ENCODE data around the gene CLMP.

The CLMP gene

DNA sequence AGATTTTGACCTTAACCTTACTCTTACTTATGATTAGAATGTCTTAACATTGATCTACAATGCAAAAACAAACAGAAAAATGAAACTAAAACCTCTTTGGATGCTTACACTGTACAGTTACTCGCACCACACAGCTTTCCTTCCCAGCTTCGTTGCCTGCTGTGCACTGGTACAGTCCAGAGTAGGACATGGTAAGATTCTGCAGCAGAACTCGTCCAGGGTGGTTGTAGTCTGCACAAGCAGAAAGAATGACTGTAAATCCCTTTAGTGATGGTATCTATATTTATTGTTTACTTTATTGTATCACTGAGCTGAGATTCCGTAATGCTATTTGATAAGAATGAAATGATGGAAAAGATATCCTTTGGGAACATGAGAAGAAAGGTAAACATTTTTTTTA lies 112.1 kb downstream of the CLMP start:
- no peak for ATAC-seq
- peaks cover 3% of the 10 kb centered on the region for H3K9me3 Mint-ChIP-seq
- no peaks in the 10 kb centered on the region for H3K36me3 Mint-ChIP-seq
- no peaks in the 10 kb centered on the region for H3K4me1 Mint-ChIP-seq
- H3K4me3 Mint-ChIP-seq: no peak overlapping the region
- no peak overlapping the region for H3K27ac Mint-ChIP-seq
- no peaks in the 10 kb centered on the region for H3K27me3 Mint-ChIP-seq

- H3K27ac Mint-ChIP-seq: no peak overlapping the region
- H3K4me1 Mint-ChIP-seq: no peaks in the 10 kb centered on the region
- ATAC-seq: no peak
- no peaks in the 10 kb centered on the region for H3K36me3 Mint-ChIP-seq
- H3K27me3 Mint-ChIP-seq: no peaks in the 10 kb centered on the region
- no peak overlapping the region for H3K4me3 Mint-ChIP-seq
- H3K9me3 Mint-ChIP-seq: peaks cover 3% of the 10 kb centered on the region
Measured at GRCh38 chr11:123080015-123080414, 115.0 kb downstream of the CLMP start.

- Mint-ChIP-seq H3K27me3 (no peaks in the 10 kb centered on the region), H3K27ac (no peak overlapping the region), H3K9me3 (no peaks in the 10 kb centered on the region), H3K36me3 (no peaks in the 10 kb centered on the region), H3K4me3 (no peak overlapping the region), H3K4me1 (peaks cover 13% of the 10 kb centered on the region)
- no peak for ATAC-seq
Measured at GRCh38 chr11:123076484-123076883, 118.6 kb downstream of the CLMP start.

GRCh38 chr11:123073343-123074057 lies 121.5 kb downstream of the CLMP start:
- no peaks in the 10 kb centered on the region for H3K27me3 Mint-ChIP-seq
- no peaks in the 10 kb centered on the region for H3K9me3 Mint-ChIP-seq
- H3K4me1 Mint-ChIP-seq: peaks cover 39% of the 10 kb centered on the region
- H3K27ac Mint-ChIP-seq: peak overlapping the region; percentile 88
- ATAC-seq: no peak
- H3K4me3 Mint-ChIP-seq: no peak overlapping the region
- no peaks in the 10 kb centered on the region for H3K36me3 Mint-ChIP-seq

- H3K27me3 Mint-ChIP-seq: no peaks in the 10 kb centered on the region
- H3K9me3 Mint-ChIP-seq: no peaks in the 10 kb centered on the region
- H3K27ac Mint-ChIP-seq: peak overlapping the region; percentile 88
- no peak for ATAC-seq
- no peak overlapping the region for H3K4me3 Mint-ChIP-seq
- H3K4me1 Mint-ChIP-seq: peaks cover 42% of the 10 kb centered on the region
- no peaks in the 10 kb centered on the region for H3K36me3 Mint-ChIP-seq
Measured at GRCh38 chr11:123072762-123073161, 122.3 kb downstream of the CLMP start.

- H3K27ac Mint-ChIP-seq: peak overlapping the region; percentile 88
- no peak overlapping the region for H3K4me3 Mint-ChIP-seq
- H3K36me3 Mint-ChIP-seq: no peaks in the 10 kb centered on the region
- no peaks in the 10 kb centered on the region for H3K27me3 Mint-ChIP-seq
- no peak for ATAC-seq
- H3K9me3 Mint-ChIP-seq: no peaks in the 10 kb centered on the region
- peaks cover 42% of the 10 kb centered on the region for H3K4me1 Mint-ChIP-seq
Measured at GRCh38 chr11:123072332-123072761, 122.7 kb downstream of the CLMP start.

- peak overlapping the region; percentile 88 for H3K27ac Mint-ChIP-seq
- peak overlapping the region; percentile 62 for H3K4me3 Mint-ChIP-seq
- peak; percentile 77 for ATAC-seq
- H3K36me3 Mint-ChIP-seq: no peaks in the 10 kb centered on the region
- H3K27me3 Mint-ChIP-seq: no peaks in the 10 kb centered on the region
- H3K9me3 Mint-ChIP-seq: no peaks in the 10 kb centered on the region
- H3K4me1 Mint-ChIP-seq: peaks cover 52% of the 10 kb centered on the region
Measured at GRCh38 chr11:123069908-123070821, 124.9 kb downstream of the CLMP start.

- Mint-ChIP-seq H3K27me3 (no peaks in the 10 kb centered on the region), H3K9me3 (no peaks in the 10 kb centered on the region), H3K36me3 (peaks cover 14% of the 10 kb centered on the region), H3K27ac (peak overlapping the region; percentile 100), H3K4me3 (no peak overlapping the region), H3K4me1 (peaks cover 57% of the 10 kb centered on the region)
- ATAC-seq: no peak
Measured at GRCh38 chr11:123065621-123066020, 129.4 kb downstream of the CLMP start.

GRCh38 chr11:123063826-123064657 lies 131.0 kb downstream of the CLMP start:
- Mint-ChIP-seq H3K4me1 (peaks cover 60% of the 10 kb centered on the region), H3K27me3 (no peaks in the 10 kb centered on the region), H3K4me3 (peak overlapping the region; percentile 93), H3K36me3 (peaks cover 30% of the 10 kb centered on the region), H3K9me3 (no peaks in the 10 kb centered on the region), H3K27ac (peak overlapping the region; percentile 100)
- ATAC-seq: no peak

DNA sequence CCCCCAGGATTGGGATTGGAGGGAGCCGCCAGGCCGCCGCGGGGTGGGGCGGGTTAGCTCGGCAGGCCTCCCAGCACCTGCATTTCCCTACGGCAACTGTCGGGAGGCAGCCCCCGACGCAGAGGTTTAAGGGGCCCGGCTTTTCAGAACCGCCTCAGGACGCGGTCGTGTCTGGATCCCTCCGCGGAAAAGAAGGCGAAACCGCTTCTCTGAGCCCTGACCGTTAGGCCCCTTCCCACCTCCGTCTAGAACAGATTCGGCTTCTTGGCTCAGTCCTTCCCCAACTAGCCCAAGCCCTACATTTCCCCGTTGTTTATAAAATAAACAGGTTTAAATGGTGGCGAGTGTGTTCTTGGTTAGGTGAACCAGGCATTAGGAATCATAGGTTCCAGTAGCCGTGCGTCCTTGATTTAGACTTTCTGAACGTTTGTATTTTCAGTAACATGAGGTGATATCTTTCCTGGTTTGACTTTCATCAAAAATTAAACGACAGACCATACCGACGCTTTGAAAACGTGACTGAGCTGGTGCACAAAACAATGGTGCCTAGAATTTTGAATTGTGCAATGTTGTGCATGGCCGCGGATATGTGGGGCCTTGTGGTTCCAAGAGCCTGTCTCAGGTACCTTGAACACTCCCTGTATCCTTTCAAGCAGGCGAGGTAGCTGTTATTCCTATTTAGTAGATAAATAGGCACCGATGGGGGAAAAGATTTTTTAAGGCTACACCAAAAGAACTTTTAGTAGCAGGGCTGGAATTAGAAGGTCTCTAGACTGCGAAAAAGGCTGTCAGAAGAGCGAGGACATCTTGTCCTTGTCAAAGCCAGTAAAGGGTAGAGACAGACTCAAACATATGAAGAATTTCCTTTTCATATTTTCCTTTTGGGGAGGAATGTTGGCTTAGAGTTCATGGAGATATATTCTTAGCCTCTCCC lies 131.9 kb downstream of the CLMP start:
- ATAC-seq: peak; percentile 25

GRCh38 chr11:123062158-123062891 lies 132.7 kb downstream of the CLMP start:
- Mint-ChIP-seq H3K4me1 (peaks cover 69% of the 10 kb centered on the region), H3K9me3 (no peaks in the 10 kb centered on the region), H3K4me3 (peak overlapping the region; percentile 93), H3K27me3 (no peaks in the 10 kb centered on the region), H3K36me3 (peaks cover 47% of the 10 kb centered on the region), H3K27ac (peak overlapping the region; percentile 100)
- peak; percentile 96 for ATAC-seq

More for the DNA sequence above, 131.9 kb downstream of the CLMP start:
- peak overlapping the region; percentile 93 for H3K4me3 Mint-ChIP-seq
- H3K36me3 Mint-ChIP-seq: peaks cover 39% of the 10 kb centered on the region
- peak overlapping the region; percentile 100 for H3K27ac Mint-ChIP-seq
- H3K9me3 Mint-ChIP-seq: no peaks in the 10 kb centered on the region
- peaks cover 60% of the 10 kb centered on the region for H3K4me1 Mint-ChIP-seq
- H3K27me3 Mint-ChIP-seq: no peaks in the 10 kb centered on the region

DNA sequence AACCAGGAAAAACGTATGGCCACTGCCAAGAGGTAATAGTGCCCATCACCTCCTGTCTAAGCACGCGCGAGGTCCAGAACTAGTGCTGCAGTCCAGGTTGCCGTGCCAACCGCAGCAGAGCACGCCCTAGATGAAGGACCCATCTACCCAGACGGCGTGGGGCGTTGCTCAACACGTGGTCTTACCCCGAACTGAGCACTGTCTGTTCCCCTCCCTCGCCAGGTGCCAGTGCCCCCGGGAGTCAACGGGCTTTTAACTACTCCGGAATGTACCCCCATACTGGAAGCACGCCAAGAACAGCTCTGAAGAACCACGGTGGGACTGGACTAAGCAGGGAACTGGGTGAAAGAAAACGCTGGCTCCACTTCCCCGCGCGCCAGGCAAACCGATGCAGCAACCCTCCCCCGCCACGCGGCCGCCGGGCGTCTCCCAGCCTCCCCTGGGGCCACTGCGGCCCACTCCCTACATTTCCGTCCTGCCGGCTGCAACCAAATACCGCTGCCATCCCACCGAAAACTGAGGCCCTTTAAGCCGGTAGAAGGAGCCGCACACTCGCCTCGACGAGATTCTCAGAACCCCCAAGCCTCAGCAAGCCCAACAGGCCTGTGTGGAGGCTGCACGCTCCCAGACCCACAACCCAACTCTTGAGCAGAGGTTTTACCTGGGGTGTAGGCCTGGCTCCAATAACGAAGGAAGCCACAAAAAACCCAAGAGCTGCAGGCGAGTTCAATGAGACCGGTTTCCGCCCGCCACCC lies 133.5 kb downstream of the CLMP start, which contains the start of gene HSPA8:
HSPA8 (minus strand) TSS at position 734 of the 755 bp plus-strand sequence. CDS start 812 bp downstream, outside the sequence.
- Mint-ChIP-seq H3K36me3 (peaks cover 54% of the 10 kb centered on the region), H3K27ac (peak within 1 kb of the TSS; percentile 100), H3K4me1 (peaks cover 76% of the 10 kb centered on the region), H3K9me3 (no peaks in the 10 kb centered on the region), H3K27me3 (no peaks in the 10 kb centered on the region), H3K4me3 (peak within 1 kb of the TSS; percentile 93)
- ATAC-seq: peak; percentile 18

All from stimulated activated memory B cell treated with anti-CD40 and anti-IgM and Interleukin-4, amounts not matched to agents 10 μg/mL and 1 μg/mL and 100 μg/mL, for 72 hours (primary cell).